ENCODE data around the gene PLEKHA5.

PLEKHA5 gene

DNA sequence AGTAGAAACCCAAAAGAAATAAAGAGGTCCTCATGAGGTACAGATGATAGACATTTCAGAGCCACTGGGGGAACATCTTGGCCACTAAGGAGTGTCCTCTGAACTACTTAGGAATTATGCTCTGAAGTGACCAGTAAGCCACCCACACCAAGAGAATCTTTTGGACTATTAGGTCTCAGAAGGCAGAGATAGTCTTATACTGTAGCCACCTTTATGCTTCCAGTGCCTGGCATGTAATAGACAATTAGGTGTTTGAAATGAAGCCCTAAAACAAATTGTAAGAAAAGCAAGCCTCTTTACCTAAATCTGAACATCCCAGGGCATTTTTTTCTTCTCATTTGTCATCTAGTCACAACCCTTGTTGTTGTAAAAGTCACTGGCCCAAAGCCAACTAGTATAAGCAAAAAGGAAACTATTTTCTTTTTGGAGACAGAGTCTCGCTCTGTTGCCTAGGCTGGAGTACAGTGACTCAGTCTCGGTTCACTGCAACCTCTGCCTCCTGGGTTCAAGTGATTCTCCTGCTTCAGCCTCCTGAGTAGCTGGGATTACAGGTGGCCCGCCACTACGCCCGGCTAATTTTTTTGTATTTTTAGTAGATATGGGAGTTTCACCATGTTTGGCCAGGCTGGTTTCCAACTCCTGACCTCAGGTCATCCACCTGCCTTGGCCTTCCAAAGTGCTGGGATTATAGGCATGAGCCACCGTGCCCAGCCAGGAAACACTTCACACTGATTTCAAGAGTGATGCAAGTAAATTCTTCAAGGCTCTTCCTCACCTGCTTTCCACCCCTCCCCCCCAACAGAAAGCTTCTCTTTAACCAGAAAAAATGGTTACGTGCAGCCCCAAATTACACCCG, 11.1 kb downstream of the PLEKHA5 start:
- Histone ChIP-seq H3K79me2 (ENCODE audit: insufficient read depth, low read length) (no peaks in the 10 kb centered on the region), H3K27ac (ENCODE audit: low read depth, low read length, poor library complexity, severe bottlenecking) (no peak overlapping the region), H3K9me3 (ENCODE audit: low read length) (no peaks in the 10 kb centered on the region), H3K4me3 (ENCODE audit: low read depth, low read length, poor library complexity, severe bottlenecking) (no peak overlapping the region), H2AFZ (ENCODE audit: low read length) (no peak overlapping the region), H3K27me3 (ENCODE audit: insufficient read depth, low read length) (no peaks in the 10 kb centered on the region), H3K36me3 (ENCODE audit: insufficient read depth, low read length) (no peaks in the 10 kb centered on the region), H3F3A (ENCODE audit: insufficient read depth, low read length) (no peaks in the 10 kb centered on the region), H4K20me1 (ENCODE audit: insufficient read depth, low read length) (no peaks in the 10 kb centered on the region), H3K9ac (ENCODE audit: low read length) (no peak overlapping the region), H3K9me2 (ENCODE audit: low read depth, low read length) (no peaks in the 10 kb centered on the region), H3K4me2 (ENCODE audit: low read length) (no peak overlapping the region), H3K4me1 (ENCODE audit: insufficient read depth, low read length, severe bottlenecking) (no peaks in the 10 kb centered on the region)
- no peak for TF ChIP-seq EZH2 (IDR thresholded peaks at IDR 0.05; ENCODE audit: borderline replicate concordance, low read length)
- TF ChIP-seq, protein P1, sequence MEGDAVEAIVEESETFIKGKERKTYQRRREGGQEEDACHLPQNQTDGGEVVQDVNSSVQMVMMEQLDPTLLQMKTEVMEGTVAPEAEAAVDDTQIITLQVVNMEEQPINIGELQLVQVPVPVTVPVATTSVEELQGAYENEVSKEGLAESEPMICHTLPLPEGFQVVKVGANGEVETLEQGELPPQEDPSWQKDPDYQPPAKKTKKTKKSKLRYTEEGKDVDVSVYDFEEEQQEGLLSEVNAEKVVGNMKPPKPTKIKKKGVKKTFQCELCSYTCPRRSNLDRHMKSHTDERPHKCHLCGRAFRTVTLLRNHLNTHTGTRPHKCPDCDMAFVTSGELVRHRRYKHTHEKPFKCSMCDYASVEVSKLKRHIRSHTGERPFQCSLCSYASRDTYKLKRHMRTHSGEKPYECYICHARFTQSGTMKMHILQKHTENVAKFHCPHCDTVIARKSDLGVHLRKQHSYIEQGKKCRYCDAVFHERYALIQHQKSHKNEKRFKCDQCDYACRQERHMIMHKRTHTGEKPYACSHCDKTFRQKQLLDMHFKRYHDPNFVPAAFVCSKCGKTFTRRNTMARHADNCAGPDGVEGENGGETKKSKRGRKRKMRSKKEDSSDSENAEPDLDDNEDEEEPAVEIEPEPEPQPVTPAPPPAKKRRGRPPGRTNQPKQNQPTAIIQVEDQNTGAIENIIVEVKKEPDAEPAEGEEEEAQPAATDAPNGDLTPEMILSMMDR (IDR thresholded peaks at IDR 0.05; ENCODE audit: low read length) = no peak

DNA sequence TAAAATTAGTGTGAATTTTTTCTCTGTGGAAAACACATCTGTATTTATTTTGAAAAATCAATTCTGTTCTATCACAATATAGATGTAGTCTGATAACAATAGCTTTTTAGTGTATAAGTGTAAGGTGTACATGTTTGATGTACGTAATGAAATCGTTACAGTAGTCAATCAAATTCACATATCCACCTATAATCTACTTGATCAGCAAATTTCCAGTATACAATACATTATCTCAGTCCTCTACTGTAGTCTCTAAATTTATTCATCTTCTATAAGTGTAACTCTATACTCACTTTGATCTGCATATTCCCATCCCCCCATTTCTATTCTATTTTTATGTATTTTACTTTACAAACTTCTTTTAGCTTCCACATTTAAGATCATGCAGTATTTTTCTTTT, 13.0 kb downstream of the PLEKHA5 start:
- Histone ChIP-seq H3F3A (ENCODE audit: insufficient read depth, low read length) (no peaks in the 10 kb centered on the region), H3K4me3 (ENCODE audit: low read depth, low read length, poor library complexity, severe bottlenecking) (no peak overlapping the region), H3K27me3 (ENCODE audit: insufficient read depth, low read length) (no peaks in the 10 kb centered on the region), H2AFZ (ENCODE audit: low read length) (no peak overlapping the region), H3K36me3 (ENCODE audit: insufficient read depth, low read length) (no peaks in the 10 kb centered on the region), H3K27ac (ENCODE audit: low read depth, low read length, poor library complexity, severe bottlenecking) (no peak overlapping the region), H3K9me2 (ENCODE audit: low read depth, low read length) (no peaks in the 10 kb centered on the region), H3K9me3 (ENCODE audit: low read length) (no peaks in the 10 kb centered on the region), H3K4me2 (ENCODE audit: low read length) (no peak overlapping the region), H3K79me2 (ENCODE audit: insufficient read depth, low read length) (no peaks in the 10 kb centered on the region), H3K4me1 (ENCODE audit: insufficient read depth, low read length, severe bottlenecking) (no peaks in the 10 kb centered on the region), H4K20me1 (ENCODE audit: insufficient read depth, low read length) (no peaks in the 10 kb centered on the region), H3K9ac (ENCODE audit: low read length) (no peak overlapping the region)
- no peak for TF ChIP-seq EZH2 (IDR thresholded peaks at IDR 0.05; ENCODE audit: borderline replicate concordance, low read length)
- TF ChIP-seq, protein P1 (IDR thresholded peaks at IDR 0.05; ENCODE audit: low read length) = no peak

DNA sequence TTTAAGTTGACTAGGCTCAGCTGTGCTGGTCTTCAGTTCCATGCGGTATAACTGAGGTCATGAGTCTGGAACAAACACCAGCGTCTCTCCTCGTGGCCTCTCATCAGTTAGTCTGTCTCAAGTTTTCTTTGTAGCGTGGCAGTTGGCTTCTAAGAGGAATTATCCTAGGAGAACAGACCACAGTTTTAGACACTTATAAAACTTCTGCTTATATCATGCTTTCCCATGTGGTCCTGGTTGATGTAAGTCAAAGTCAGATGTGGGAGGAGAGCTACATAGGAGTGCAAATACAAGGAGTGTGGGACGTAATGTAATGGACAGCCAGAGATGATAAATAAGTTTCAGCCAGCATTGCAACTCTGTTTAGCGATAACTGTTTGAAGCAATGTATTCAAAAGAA, 14.8 kb downstream of the PLEKHA5 start:
- H3K36me3 ChIP-seq (ENCODE audit: insufficient read depth, low read length) = no peaks in the 10 kb centered on the region

More for the DNA sequence above, 14.8 kb downstream of the PLEKHA5 start:
- H3K9ac ChIP-seq (ENCODE audit: low read length) = no peak overlapping the region
- H3K27ac ChIP-seq (ENCODE audit: low read depth, low read length, poor library complexity, severe bottlenecking) = no peak overlapping the region
- H4K20me1 ChIP-seq (ENCODE audit: insufficient read depth, low read length) = no peaks in the 10 kb centered on the region
- H3F3A ChIP-seq (ENCODE audit: insufficient read depth, low read length) = no peaks in the 10 kb centered on the region
- no peaks in the 10 kb centered on the region for H3K9me3 ChIP-seq (ENCODE audit: low read length)
- H3K79me2 ChIP-seq (ENCODE audit: insufficient read depth, low read length) = no peaks in the 10 kb centered on the region
- no peak overlapping the region for H2AFZ ChIP-seq (ENCODE audit: low read length)
- no peaks in the 10 kb centered on the region for H3K9me2 ChIP-seq (ENCODE audit: low read depth, low read length)
- no peak overlapping the region for H3K4me2 ChIP-seq (ENCODE audit: low read length)
- TF ChIP-seq, protein P1 (IDR thresholded peaks at IDR 0.05; ENCODE audit: low read length) = no peak
- TF ChIP-seq EZH2 (IDR thresholded peaks at IDR 0.05; ENCODE audit: borderline replicate concordance, low read length) = no peak
- no peak overlapping the region for H3K4me3 ChIP-seq (ENCODE audit: low read depth, low read length, poor library complexity, severe bottlenecking)
- H3K4me1 ChIP-seq (ENCODE audit: insufficient read depth, low read length, severe bottlenecking) = no peaks in the 10 kb centered on the region
- H3K27me3 ChIP-seq (ENCODE audit: insufficient read depth, low read length) = no peaks in the 10 kb centered on the region

Measured in OCI-LY1 (cell line).